BJ (cell line): Measurements from ENCODE around the gene JOSD2. TPM values are rescaled to one million over a fixed set of nuclear protein-coding genes. Genes with fewer than 3 reads are reported as not detected.

Experiments
- CTCF ChIA-PET: fragments of 350-600 bp; formaldehyde crosslinking; extraction: SDS; loops from one replicate; lab custom pipeline; 2021; ENCODE audit warnings: antibody characterized with exemption, inconsistent platforms; lab: Yijun Ruan, JAX
- POLR2A ChIA-PET: fragments of 300-600 bp; sonication (Branson Sonifier 250); formaldehyde crosslinking; extraction: SDS; loops from one replicate; lab custom pipeline; 2021; ENCODE audit warnings: antibody characterized with exemption; lab: Charles Lee
- DNase-seq: peaks from one replicate; pipeline ENCODE4 v3.0.0-alpha.2; 2011; ENCODE audit warnings: low read depth
- H3K27me3 ChIP-seq: 2 replicates; pipeline ENCODE4 v1.6.0; 2011; ENCODE audit warnings: low read length; ENCODE audit not compliant: control insufficient read depth, insufficient read depth
- H3K36me3 ChIP-seq: 2 replicates; pipeline ENCODE4 v1.5.1; 2011; ENCODE audit warnings: low read length; ENCODE audit not compliant: control insufficient read depth, insufficient read depth
- H3K4me3 ChIP-seq: 2 replicates; pipeline ENCODE4 v1.5.1; 2011; ENCODE audit warnings: low read depth, mild to moderate bottlenecking, control low read depth, low read length
- polyA minus RNA-seq: library from RNA; depleted of rRNA, polyadenylated mRNA; stranded (reverse); fragments of >200 nt; gene quantifications from 2 replicates; pipeline ENCODE4 v1.2.3, GENCODE V29; 2011; rRNA and poly(A)+ RNA removed
- polyA plus RNA-seq: library from polyadenylated mRNA; depleted of rRNA; stranded (reverse); fragments of >200 nt; gene quantifications from 2 replicates; pipeline ENCODE4 v1.2.3, GENCODE V29; 2011; rRNA removed
- TF ChIP-seq, protein P1 (sequence below): IDR thresholded peaks from 2 replicates; pipeline ENCODE4 v1.5.1; 2011; ENCODE audit warnings: low read depth, mild to moderate bottlenecking, control low read depth, inconsistent platforms, low read length, moderate library complexity; ENCODE audit not compliant: insufficient read depth

The JOSD2 gene, protein sequence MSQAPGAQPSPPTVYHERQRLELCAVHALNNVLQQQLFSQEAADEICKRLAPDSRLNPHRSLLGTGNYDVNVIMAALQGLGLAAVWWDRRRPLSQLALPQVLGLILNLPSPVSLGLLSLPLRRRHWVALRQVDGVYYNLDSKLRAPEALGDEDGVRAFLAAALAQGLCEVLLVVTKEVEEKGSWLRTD
- polyA plus RNA-seq = 39.0 and 44.9 TPM in 2 replicates
- 3.7 and 3.9 TPM in 2 replicates for polyA minus RNA-seq

DNA sequence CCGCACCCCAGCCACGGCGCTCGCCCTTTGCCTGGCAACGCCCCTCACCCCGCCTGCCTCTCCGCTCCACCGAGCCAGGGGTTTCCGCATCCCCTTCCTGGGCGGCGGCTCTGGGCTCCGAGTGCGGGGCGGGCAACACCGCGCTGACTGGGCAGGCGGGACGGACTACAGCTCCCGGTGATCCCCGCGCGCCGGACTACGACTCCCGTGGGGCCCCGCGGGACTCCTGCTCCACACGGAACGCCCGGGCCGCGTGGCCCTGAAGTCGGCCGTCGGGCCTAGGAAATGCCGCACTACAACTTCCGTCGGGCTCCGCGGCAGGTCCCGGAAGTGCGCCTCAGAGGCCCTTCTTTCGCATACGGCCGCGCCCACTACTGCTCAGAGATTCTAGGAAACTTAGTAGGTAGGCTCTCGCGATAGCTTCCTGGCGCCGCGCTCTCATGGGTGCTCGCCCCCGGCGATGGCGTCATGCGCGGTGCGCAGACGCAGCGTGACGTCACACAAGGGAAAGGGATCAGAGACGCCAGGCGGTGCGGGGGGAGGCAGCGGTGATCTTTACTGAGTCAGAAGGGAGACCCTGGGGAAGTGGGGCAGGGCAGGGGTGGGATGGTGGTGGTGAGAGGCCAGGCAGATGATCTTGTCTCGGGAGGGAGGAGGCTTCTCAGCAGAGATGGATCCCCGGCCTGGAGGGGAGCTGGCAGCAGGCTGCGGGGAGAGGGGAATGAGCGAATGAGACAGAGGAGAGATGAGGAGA is at the start of gene JOSD2:
JOSD2 (minus strand) TSS at position 123 of the 754 bp plus-strand sequence. CDS start 760 bp downstream, outside the sequence.
- TF ChIP-seq, protein P1, sequence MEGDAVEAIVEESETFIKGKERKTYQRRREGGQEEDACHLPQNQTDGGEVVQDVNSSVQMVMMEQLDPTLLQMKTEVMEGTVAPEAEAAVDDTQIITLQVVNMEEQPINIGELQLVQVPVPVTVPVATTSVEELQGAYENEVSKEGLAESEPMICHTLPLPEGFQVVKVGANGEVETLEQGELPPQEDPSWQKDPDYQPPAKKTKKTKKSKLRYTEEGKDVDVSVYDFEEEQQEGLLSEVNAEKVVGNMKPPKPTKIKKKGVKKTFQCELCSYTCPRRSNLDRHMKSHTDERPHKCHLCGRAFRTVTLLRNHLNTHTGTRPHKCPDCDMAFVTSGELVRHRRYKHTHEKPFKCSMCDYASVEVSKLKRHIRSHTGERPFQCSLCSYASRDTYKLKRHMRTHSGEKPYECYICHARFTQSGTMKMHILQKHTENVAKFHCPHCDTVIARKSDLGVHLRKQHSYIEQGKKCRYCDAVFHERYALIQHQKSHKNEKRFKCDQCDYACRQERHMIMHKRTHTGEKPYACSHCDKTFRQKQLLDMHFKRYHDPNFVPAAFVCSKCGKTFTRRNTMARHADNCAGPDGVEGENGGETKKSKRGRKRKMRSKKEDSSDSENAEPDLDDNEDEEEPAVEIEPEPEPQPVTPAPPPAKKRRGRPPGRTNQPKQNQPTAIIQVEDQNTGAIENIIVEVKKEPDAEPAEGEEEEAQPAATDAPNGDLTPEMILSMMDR = no peak
- POLR2A ChIA-PET = interaction anchor here (0.7 kb wide), 1 partner anchor 45 kb away, joined by 4 read pairs; no protein-coding TSS in a partner anchor
- peak; percentile 96 for DNase-seq
- Histone ChIP-seq H3K4me3 (peak within 1 kb of the TSS; percentile 94), H3K27me3 (no peaks in the 10 kb centered on the region), H3K36me3 (no peaks in the 10 kb centered on the region; the same call in 1 of the 2 replicates)
- CTCF ChIA-PET = interaction anchor here (0.7 to 2.0 kb wide), 5 partner anchors 26 to 272 kb away, joined by 3 to 5 read pairs (median 5); no protein-coding TSS in a partner anchor

DNA sequence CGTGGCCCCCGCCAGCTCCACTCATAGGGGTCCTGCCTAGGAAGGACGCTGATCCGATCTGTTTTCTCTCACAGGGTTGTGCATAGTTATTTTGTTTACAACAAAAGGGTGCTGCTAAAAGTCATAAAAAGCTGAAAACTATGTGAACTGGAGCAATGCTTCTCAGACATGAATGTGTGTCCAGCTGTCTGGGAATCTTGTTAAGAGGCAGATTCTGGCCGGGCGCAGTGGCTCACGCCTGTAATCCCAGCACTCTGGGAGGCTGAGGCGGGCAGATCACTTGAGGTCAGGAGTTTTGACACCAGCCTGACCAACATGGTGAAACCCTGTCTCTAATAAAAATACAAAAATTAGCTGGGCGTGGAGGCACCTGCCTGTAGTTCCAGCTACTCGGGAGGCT is 48.6 kb upstream of the JOSD2 start:
- no peak for DNase-seq
- POLR2A ChIA-PET = no interaction called here

DNA sequence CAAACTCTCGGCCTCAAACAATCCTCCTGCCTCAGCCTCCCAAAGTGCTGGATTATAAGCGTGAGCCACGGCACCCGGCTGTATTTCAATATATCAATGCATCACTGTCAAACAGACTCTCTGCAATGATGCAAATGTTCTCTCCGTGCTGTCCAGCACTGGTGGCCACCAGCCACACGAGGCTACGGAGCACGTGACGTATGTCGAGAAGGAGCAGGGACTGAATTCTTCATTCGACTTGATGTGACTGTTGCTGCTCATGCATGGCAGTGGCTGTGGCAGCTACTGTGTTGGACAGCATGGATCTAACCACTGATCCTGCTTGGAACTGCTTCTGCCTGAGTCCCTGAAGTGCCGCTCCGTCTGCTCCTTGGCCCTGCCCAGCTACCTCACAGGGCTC is 47.5 kb upstream of the JOSD2 start:
- POLR2A ChIA-PET = no interaction called here
- H3K27me3 ChIP-seq = peaks cover 4% of the 10 kb centered on the region; the same call in 1 of the 2 replicates
- no peak for DNase-seq
- H3K36me3 ChIP-seq = no peaks in the 10 kb centered on the region
- CTCF ChIA-PET = interaction anchor here (0.8 to 3.5 kb wide), 6 partner anchors 12 to 25 kb away, joined by 3 to 9 read pairs (median 3); no protein-coding TSS in a partner anchor
- TF ChIP-seq, protein P1 = no peak
- no peak overlapping the region for H3K4me3 ChIP-seq

More for the DNA sequence above, 48.6 kb upstream of the JOSD2 start:
- CTCF ChIA-PET = interaction anchor here (0.8 to 3.5 kb wide), 5 partner anchors 9 to 363 kb away, joined by 3 to 9 read pairs (median 4); no protein-coding TSS in a partner anchor
- Histone ChIP-seq H3K27me3 (peaks cover 4% of the 10 kb centered on the region; the same call in 1 of the 2 replicates), H3K4me3 (no peak overlapping the region), H3K36me3 (no peaks in the 10 kb centered on the region)
- TF ChIP-seq, protein P1 = no peak

DNA sequence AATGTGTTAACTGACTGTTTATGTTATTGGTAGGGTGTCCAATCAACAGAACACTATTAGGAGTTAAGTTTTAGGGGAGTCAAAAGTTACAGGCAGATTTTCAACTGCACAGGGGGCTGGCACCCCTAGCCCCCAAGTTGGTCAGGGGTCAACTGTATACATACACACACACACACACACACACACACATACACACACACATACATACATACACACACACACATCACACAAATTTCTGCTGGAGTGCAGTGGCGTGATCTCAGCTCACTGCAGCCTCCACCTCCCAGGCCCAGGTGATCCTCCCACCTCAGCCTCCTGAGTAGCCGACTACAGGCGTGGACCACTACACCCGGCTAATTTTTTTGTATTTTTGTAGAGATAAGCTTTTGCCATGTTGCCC is 47.0 kb upstream of the JOSD2 start:
- CTCF ChIA-PET = interaction anchor here (0.8 to 4.3 kb wide), 5 partner anchors 12 to 37 kb away, joined by 3 to 37 read pairs (median 4); no protein-coding TSS in a partner anchor
- Histone ChIP-seq H3K27me3 (peaks cover 4% of the 10 kb centered on the region; the same call in 1 of the 2 replicates), H3K4me3 (no peak overlapping the region), H3K36me3 (no peaks in the 10 kb centered on the region)
- DNase-seq = no peak
- TF ChIP-seq, protein P1 = no peak
- POLR2A ChIA-PET = no interaction called here
